ENCODE results near the gene GLS2.
A peak's percentile ranks its signal among the peaks of the same experiment; 100 is the strongest.
"Not testable (repeated sequence)": the region's sequence is repeated elsewhere in the genome, so short reads cannot be mapped to it uniquely, and the experiment has no call there.

Gene GLS2

GRCh38 chr12:56490360-56490759, 2.4 kb upstream of the GLS2 start:
- DNase-seq: no peak

- DNase-seq: peak; percentile 10
Measured at GRCh38 chr12:56487448-56488040, 417 bp downstream of the GLS2 start.

GRCh38 chr12:56486694-56487093, 1.3 kb downstream of the GLS2 start:
- no peak for DNase-seq

- no peak for DNase-seq
Measured at GRCh38 chr12:56484566-56484965, 3.4 kb downstream of the GLS2 start.

- DNase-seq: no peak
Measured at GRCh38 chr12:56479625-56480024, 8.3 kb downstream of the GLS2 start.

GRCh38 chr12:56477521-56478225, 10.3 kb downstream of the GLS2 start:
- DNase-seq: no peak

GRCh38 chr12:56476972-56477432, 11.0 kb downstream of the GLS2 start:
- DNase-seq: no peak

GRCh38 chr12:56476143-56476542, 11.8 kb downstream of the GLS2 start:
- DNase-seq: no peak

GRCh38 chr12:56474389-56474788, 13.6 kb downstream of the GLS2 start:
- DNase-seq: no peak

- DNase-seq: no peak
Measured at GRCh38 chr12:56469007-56469930, 18.7 kb downstream of the GLS2 start.

GRCh38 chr12:56468216-56469006, 19.6 kb downstream of the GLS2 start, which contains the start of gene SPRYD4:
TSS of gene SPRYD4 (plus strand) at chr12:56468578. CDS start at chr12:56468592, 14 bp downstream.
- peak; percentile 94 for DNase-seq

- no peak for DNase-seq
Measured at GRCh38 chr12:56462565-56462964, 25.4 kb downstream of the GLS2 start.

- DNase-seq: peak; percentile 11
Measured at GRCh38 chr12:56461235-56462159, 26.5 kb downstream of the GLS2 start.

- DNase-seq: no peak
Measured at GRCh38 chr12:56457817-56458216, 30.1 kb downstream of the GLS2 start.

GRCh38 chr12:56454557-56454956, 33.4 kb downstream of the GLS2 start, which contains the start of gene MIP:
TSS of gene MIP (minus strand) at chr12:56454657. CDS start at chr12:56454613, 44 bp downstream.
- DNase-seq: no peak

- DNase-seq: no peak
Measured at GRCh38 chr12:56451147-56451546, 36.8 kb downstream of the GLS2 start.

GRCh38 chr12:56450241-56450640, 37.7 kb downstream of the GLS2 start:
- no peak for DNase-seq

- DNase-seq: no peak
Measured at GRCh38 chr12:56449622-56449984, 38.4 kb downstream of the GLS2 start.

- peak; percentile 89 for DNase-seq
Measured at GRCh38 chr12:56448860-56449621, 38.9 kb downstream of the GLS2 start, which contains the start of gene TIMELESS. TSS of gene TIMELESS (minus strand) at chr12:56449426. CDS start at chr12:56434170, 15,256 bp downstream.

- not testable (repeated sequence) for DNase-seq
Measured at GRCh38 chr12:56443208-56443607, 44.8 kb downstream of the GLS2 start.

All from fibroblast of skin of right biceps (primary cell).